GM18507 (cell line): ENCODE results near the gene ASB16.
A peak's percentile ranks its signal among the peaks of the same experiment; 100 is the strongest.

Source experiments
- DNase-seq: peaks from one replicate; pipeline ENCODE4 v3.0.0; 2011; ENCODE audit warnings: low read depth; ENCODE audit not compliant: insufficient read length; ENCODE audit errors: extremely low spot score
- FAIRE-seq: peaks from 2 replicates; lab custom pipeline; 2011; peaks lifted over from hg19 to GRCh38; lab: Jason Lieb, UNC

The ASB16 gene

DNA sequence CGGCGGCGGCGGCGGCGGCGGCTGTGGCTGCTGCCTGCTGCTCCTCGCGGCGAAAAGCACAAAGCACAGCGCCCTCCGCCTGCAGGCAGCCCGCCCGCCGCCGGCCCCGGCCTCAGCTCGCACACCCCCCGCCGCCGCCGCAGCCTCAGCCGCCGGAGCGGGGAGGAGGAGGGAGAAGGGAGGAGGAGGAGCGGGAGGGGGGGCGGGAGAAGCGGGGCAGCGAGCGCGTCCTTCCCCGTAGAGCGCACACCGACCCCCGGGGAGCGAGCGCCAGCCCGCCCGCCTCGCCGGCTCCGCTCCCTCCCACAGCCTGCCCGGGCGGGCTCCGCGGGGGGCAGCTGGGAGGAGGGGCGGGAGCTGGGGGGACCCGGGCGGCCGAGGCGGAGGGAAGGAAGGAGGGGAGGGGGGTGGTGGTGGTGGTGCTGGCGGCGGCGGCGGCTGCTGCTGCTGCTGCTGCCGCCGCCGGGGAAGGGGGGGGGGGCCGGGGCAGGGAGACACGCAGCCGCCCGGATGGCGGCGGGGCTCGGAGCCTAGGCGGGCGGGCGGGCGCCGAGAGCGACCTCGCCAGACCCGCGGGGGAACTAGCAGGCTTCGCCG is 49.2 kb downstream of the ASB16 start, which contains the start of gene UBTF:
UBTF (minus strand) TSS at position 60 of the 597 bp plus-strand sequence. CDS start 1,446 bp downstream, outside the sequence.
- DNase-seq: no peak
- FAIRE-seq: no peak

DNA sequence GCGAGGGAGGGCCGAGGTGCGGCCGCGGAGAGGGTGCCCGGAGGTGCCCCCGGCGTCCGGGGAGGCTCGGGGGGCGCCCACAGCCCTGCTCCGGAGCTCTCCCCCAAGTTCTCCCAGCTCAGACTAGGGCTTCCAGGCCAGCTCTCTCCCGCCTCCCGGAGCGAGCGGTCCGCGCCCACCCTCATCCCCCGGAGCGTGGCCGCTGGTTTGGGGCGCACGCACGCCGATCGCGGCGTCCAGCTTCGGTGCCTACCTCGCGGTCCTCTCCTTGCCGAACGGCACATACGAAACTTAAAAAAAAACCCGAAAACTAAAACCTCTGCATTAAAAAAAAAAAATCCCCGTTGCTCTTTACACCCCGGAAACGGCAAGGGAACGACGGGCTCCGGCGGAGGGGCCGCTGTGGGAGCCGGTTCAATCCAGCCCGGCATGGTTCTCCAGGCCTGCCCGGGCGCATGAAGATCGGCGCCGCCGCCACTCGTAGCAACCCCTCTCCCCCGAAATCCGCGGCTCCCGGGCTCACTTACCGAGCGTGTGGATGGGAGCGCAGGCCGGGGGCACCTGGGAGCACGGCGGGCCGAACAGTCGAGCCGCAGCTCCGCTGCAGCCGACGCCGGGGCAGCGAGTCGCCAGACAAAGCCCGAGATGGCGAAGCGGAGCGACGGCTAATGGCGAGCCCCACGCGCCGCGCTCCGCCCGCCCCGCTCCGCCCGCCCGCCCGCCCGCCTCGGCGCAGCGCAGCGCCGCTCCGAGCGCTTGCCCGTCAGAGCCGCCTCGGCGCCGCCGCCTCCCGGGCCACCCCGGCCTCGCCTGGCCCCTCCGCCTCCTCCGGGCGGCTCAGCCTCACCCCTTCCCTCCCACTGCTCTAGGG is 49.9 kb downstream of the ASB16 start:
- FAIRE-seq (no peak), DNase-seq (no peak)

DNA sequence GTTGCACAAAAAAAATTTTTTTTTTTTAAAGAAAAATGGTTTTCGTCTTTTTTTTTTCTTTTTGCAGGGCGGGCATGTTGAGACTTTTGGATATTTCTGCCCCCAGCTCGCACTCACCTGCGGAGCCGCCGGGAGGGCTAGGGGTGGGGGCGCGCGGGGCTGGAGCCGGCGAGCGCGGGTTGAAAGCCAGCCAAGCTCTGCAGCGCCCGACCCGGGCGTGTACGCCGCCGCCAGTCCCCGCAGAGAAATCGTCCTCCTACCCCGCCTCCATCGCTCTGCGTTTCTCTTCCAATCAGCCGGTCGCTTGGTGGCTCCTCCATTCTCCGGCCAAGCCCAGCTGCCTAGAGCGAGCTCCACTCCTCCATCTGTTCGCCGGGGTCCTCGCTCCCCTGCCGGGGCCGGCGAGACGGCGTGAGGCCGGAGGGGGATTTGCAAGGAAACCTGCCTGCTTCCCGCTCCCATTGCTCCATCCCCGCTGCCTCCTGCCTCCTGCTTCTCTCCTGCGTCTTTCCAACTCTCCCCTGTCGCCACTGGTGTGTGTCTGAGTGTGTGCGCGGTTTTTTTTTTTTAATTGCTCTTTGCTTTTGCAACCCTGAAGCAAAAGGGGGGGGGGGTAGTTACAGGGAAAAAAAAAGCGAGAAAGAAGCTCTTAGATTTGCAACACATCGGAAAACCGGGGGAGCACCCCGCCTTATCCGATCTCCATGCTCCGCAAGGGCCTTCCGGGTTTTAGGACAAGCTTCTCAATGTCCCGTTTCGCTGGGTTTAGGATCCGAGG is 50.8 kb downstream of the ASB16 start:
- FAIRE-seq: peak; percentile 68
- DNase-seq: no peak

DNA sequence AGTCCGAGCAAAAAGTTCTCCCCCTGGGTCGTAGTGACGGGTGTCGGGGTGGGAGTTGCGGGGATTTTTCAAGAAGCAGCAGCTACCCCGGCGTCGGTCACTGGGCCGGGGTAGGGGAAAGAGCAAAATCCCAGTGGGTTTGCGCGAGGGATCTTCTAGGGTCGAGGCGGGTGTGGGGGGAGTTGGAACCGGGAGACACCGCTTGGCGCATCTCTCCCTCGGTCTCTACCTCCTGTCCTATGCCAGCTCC is 51.3 kb downstream of the ASB16 start:
- no peak for FAIRE-seq
- no peak for DNase-seq

DNA sequence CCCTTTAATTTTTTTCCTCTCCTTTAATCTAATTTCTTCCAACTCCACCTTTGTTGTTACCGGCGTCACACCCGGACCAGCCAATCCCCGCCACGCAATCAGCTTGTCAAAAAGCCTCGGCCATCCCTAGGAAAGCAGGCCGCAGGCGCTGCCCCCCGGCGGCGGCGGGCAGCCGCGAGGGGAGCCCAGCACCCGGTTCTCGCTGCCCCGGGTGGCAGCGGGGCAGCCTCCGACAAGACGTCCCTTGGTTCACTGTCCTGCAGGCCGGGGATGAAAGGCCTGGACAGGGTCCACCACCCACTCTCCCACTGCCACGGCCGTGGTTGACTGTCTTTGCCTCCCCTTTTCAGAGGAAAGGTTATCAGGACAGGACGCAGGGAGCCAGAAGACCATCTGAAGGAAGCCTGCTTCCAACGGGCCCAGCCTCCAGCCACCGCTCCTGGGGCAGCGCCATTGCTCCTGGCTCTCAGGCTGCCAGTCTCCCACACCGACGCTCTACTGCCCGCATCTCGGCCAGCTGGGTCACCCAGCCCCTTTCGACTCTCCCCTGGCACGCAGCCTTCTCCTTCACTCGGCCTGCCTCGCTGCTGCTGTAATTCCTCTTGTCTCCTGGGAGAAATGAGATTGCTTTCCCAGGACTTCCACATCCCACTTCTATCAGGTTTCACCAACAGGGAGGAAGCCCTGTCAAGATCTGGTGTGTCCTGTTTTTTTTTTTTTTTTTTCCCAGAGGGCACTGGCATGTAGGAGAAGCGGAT is 51.8 kb downstream of the ASB16 start:
- FAIRE-seq: peak; percentile 42
- no peak for DNase-seq

DNA sequence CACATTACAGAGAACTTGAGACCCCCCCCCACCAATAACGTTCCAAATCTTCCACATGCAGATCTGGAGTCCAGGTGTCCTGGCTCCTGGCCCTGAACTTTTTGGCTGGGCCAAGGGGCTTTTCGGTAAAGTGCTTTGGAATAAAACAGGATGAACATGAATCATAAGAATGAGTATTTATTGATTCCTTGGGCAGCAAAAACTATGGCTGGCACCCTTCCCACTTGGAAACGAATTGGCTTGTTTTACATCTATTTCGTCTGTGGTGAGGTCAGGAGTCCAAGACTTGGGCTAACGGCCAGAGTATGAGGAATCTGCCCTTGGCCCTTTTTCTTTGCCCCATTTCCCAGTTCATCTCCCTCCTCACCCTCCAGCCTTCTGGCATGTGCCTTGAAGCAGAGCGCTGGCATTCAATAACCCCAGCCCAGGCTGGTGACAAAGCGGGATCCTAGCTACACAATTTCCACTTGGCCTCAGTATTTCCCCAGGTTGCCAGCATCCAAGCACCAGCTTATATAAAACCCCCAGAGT is 53.1 kb downstream of the ASB16 start:
- no peak for FAIRE-seq
- DNase-seq: no peak
